SH-SY5Y (cell line): ENCODE measurements around the gene LITAF.

Source experiments
- GATA2 ChIP-seq: IDR thresholded peaks from 2 replicates; pipeline ENCODE4 v1.6.1; 2011; ENCODE audit warnings: mild to moderate bottlenecking, low read depth, low read length
- GATA3 ChIP-seq: IDR thresholded peaks from 2 replicates; pipeline ENCODE4 v1.6.1; 2011; ENCODE audit warnings: low read depth, mild to moderate bottlenecking, low read length, moderate library complexity

DNA sequence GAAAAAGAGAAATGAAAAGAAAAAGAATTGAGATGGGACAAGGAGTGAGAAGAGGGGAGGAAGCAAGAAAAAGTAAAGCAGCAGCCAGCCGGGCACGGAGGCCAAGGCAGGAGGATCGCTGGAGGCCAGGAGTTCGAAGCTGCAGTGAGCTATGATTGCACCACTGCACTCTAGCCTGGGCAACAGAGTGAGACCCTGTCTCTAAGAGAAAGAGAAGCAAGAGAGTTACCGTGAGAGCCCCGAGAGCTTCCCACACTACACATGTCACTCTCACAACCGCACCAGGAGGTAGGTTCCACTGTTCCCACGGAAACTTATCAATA is 18.8 kb upstream of the LITAF start:
- TF ChIP-seq GATA3 (no peak), GATA2 (no peak)
